Vagina (tissue), 2 donors: Measurements from ENCODE around the gene SLC7A8.

Experiments
- CTCF ChIP-seq, 3 experiments: fragments of 450-650 bp in 2 of 3; fragments of 200-600 bp in 1 of 3; sonication (generic) in 1 of 3; IDR thresholded peaks; one replicate each; pipeline ENCODE4 v1.5.1; 2017 to 2019; ENCODE audit warnings: antibody characterized with exemption in 3 of 3, mild to moderate bottlenecking in 2 of 3, moderate library complexity in 2 of 3
- POLR2A ChIP-seq, 2 donors: fragments of 450-650 bp; IDR thresholded peaks; one replicate each; pipeline ENCODE4 v1.6.1; 2017; ENCODE audit warnings: antibody characterized with exemption in 2 of 2, mild to moderate bottlenecking in 2 of 2, moderate library complexity in 2 of 2
- POLR2AphosphoS5 ChIP-seq, 2 donors: sonication (generic); formaldehyde crosslinking; IDR thresholded peaks; one replicate each; pipeline ENCODE4 v1.9.0; 2017; ENCODE audit warnings: antibody characterized with exemption in 2 of 2, mild to moderate bottlenecking in 2 of 2, low read depth in 1 of 2; ENCODE audit not compliant: insufficient read depth in 1 of 2

- TF ChIP-seq CTCF (IDR thresholded peaks at IDR 0.05), result no peak
- TF ChIP-seq POLR2A (IDR thresholded peaks at IDR 0.05), result no peak
- TF ChIP-seq POLR2AphosphoS5 (IDR thresholded peaks at IDR 0.05; ENCODE audit: insufficient read depth in 1 of 2, low read depth in 1 of 2), result no peak
Observed at GRCh38 chr14:23112359-23113178, 70.9 kb downstream of the SLC7A8 start.
